HG03045 (cell line): ENCODE data around the gene ZNF652.
"Not testable (repeated sequence)": the region's sequence is repeated elsewhere in the genome, so short reads cannot be mapped to it uniquely, and the experiment has no call there.

Source experiments
- ATAC-seq: cut with Tn5 transposase; IDR thresholded peaks from one replicate; pipeline ENCODE4 v1.9.1; 2021; ENCODE audit warnings: mild to moderate bottlenecking, moderate library complexity; ENCODE audit not compliant: unreplicated experiment

The ZNF652 gene

GRCh38 chr17:49387498-49388289, 25.6 kb upstream of the ZNF652 start:
- no peak for ATAC-seq

DNA sequence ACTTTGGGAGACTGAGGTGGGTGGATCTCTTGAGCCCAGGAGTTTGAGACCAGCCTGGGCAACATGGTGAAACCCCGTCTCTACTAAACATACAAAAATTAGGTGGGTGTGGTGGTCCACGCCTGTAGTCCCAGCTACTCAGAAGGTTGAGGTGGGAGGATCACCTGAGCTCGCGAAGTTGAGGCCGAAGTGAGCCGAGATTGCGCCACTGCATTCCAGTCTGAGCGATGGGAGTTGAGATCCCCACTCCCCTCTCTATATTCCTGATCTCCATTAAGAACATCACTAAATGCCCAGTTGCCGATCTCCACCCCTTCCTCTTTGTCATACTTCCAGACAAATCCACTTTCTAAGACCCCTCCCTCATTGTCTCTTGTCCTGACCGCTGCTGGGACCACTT, 24.3 kb upstream of the ZNF652 start:
- ATAC-seq: no peak

GRCh38 chr17:49384951-49385350, 22.9 kb upstream of the ZNF652 start:
- ATAC-seq: no peak

DNA sequence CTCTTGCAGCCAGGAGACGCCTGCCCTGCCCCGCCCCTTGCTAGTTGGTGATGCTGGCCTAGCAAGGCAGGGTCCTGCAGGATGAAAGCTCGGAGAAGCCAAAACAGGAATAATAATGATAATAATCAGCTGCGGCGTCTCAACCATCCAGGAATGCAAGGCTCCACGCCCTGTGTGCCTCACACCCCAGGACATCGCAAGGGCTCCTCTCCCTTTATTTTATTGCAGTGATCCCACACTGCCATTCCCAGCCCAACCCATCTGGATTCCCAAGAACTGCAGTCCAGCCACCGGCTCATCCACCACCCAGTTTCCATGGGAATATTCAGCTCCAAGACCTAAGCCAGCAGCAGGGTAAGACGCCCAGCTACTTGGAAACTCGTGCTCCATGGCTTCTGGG, 21.0 kb upstream of the ZNF652 start:
- ATAC-seq: no peak

GRCh38 chr17:49382556-49382955, 20.5 kb upstream of the ZNF652 start:
- ATAC-seq: no peak

DNA sequence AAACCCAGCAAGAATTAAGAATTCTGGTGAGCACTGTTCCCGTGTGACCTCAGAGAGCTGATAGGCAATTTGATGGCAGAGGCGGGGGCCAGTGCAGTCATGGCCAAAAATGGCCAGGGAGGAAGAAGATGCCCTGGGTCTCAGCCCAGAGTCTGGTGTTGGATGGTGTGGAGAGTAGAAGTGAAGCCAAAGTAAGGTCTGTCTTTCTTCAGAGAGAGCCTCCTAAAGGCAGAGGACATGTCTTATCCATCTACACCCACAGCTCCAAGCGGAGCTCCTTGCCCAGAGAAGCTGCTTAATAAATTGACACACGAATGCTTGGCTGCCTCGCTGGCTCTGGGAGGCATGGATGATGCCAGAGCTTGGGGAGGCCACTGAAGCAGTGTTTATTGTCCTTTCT, 19.7 kb upstream of the ZNF652 start:
- no peak for ATAC-seq

- ATAC-seq: no peak
Observed at GRCh38 chr17:49381033-49381432, 19.0 kb upstream of the ZNF652 start.

DNA sequence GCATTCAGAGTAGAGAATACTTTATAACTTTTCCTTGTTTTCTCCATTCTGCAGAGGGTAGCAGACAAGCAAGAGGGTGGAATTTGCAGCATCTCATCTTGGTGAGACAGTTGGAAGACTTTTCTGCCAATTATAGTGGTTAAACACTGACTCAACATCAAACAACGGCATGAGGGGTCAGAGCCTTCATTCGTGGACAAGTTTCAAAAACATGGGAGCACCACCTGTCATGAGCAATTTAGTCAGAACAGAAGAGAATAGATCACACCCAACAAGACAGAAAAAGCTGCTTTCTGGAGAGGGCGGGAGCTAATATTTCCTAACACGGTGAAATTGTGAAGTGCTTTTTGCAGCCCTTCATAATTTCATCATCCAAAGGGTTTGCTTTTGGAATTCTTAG, 17.9 kb upstream of the ZNF652 start:
- no peak for ATAC-seq

- ATAC-seq: no peak
Observed at GRCh38 chr17:49378311-49378710, 16.3 kb upstream of the ZNF652 start.

DNA sequence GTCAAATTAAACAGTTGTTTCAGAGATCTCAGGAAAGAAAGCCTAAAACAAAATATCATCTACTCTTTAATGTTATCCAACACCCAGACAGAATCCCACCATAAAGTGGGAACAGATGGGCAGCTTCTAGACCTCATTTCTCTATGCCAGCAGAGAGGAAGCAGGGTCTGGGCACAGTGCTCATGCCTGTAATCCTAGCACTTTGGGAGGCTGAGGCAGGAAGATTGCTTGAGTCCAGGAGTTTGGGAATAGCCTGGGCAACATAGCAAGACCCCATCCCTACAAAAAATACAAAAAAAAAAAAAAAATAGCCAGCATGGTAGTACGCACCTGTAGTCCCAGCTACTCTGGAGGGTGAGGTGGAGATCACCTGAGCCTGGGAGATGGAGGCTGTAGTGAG, 13.5 kb upstream of the ZNF652 start:
- ATAC-seq: no peak

DNA sequence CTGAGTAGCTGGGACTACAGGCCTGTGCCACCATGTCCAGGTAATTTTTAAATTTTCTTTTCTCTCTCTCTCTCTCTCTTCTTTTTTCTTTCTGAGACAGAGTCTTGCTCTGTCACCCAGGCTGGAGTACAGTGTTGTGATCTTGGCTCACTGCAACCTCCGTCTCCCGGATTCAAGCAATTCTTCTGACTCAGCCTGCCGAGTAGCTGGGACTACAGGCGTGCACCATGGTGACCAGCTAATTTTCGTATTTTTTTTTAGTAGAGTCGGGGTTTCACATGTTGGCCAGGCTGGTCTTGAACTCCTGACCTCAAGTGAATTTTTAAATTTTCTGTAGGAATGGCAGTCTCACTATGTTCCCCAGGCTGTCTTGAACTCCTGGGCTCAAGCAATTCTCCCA, 11.1 kb upstream of the ZNF652 start:
- no peak for ATAC-seq

DNA sequence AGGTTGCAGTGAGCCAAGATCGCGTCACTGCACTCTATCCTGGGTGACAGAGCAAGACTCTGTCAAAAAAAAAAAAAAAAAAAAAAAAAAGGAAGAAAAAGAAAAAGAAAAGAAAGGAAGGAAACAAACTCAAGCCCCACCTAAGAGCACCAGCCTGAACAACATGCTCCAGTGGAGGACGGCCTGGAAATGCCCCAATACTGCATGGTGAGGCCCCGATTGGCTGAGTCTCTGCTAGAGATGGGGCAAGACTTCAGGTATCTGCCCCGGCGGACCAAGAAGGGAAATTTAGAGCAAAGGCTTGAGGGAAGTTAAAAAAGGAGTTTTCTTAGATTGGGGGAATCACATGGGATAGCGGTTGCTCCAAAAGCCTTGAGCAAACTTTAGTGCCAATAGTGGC, 10.4 kb upstream of the ZNF652 start:
- ATAC-seq: no peak

DNA sequence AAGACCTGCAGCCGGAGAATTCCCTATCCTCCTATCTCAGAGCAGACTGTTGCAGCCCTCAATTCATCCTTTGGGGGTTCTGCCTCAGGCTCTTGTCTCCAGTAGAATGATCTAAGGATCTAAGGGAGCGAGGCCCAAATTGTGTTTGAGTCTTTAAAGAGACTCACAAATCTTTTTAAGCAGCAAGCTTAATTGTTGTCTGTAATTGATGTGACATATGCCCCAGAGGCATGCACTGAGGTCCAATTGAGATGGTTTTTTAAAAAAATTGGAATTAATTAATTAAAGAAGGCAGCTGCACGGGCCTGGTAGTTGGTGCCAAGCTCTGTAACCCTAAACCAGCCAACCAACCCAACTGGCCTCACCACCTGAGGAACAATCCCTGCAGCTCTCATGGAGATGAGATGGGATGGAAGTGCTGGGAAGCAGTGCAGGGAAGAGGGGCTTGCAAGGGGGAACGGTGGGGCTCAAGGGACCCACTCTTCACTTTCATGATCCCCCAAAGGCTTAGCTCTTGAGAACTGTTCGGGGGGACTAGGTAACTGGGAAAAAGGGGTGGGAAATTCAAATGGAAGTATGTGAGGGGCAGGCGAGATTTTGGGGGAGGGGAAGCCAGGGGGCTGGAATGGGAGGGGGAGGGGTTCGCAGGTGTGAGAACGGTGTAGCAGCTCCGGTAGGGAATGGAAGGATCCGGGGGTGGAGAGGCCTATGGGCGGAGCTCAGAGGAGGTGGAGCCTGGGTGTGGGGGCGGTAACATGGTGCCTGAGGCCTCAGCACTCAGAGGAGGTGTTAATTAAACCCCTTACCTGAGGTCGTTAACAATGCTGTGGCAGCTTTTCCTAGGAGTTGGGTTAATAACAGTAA, 9.2 kb upstream of the ZNF652 start:
- no peak for ATAC-seq

- ATAC-seq: no peak
Observed at GRCh38 chr17:49369760-49370159, 7.7 kb upstream of the ZNF652 start.

- ATAC-seq: no peak
Observed at GRCh38 chr17:49369089-49369488, 7.0 kb upstream of the ZNF652 start.

GRCh38 chr17:49365667-49366066, 3.6 kb upstream of the ZNF652 start:
- no peak for ATAC-seq

- not testable (repeated sequence) for ATAC-seq
Observed at GRCh38 chr17:49365126-49365525, 3.1 kb upstream of the ZNF652 start.

DNA sequence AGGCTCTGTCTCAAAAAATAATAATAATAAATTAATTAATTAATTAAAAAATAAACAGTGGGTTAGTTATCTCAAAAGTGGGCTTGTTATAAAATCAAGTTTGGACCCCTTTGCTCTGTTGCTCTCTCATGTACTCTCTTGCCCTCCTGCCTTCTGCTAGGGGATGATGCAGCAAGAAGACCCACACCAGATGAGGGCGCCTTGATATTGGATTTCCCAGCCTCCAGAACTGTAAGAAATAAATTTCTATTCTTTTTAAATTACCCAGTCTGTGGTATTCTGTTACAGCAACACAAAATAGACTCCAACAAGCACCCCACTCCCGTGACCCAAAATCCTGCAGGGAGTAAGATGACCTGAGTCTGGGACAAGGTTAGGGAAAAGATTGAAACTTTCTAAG, 2.1 kb upstream of the ZNF652 start:
- ATAC-seq: no peak

DNA sequence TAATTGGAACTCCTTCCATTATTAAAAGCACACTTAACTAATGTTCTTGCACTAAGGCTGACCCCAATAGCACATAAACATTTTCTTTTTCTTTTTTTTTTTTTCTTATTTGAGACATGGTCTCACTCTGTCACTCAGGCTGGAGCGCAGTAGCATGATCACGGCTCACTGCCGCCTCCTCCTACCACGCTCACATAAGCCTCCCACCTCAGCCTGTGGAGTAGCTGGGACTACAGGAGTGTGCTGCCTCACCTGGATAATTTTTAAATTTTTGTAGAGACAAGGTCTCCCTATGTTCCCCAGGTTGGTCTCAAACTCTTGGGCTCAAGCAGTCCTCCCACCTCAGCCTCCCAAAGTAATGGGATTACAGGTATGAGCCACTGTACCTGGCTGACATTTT, 1.2 kb upstream of the ZNF652 start:
- ATAC-seq: no peak

- no peak for ATAC-seq
Observed at GRCh38 chr17:49362723-49363117, 670 bp upstream of the ZNF652 start.

DNA sequence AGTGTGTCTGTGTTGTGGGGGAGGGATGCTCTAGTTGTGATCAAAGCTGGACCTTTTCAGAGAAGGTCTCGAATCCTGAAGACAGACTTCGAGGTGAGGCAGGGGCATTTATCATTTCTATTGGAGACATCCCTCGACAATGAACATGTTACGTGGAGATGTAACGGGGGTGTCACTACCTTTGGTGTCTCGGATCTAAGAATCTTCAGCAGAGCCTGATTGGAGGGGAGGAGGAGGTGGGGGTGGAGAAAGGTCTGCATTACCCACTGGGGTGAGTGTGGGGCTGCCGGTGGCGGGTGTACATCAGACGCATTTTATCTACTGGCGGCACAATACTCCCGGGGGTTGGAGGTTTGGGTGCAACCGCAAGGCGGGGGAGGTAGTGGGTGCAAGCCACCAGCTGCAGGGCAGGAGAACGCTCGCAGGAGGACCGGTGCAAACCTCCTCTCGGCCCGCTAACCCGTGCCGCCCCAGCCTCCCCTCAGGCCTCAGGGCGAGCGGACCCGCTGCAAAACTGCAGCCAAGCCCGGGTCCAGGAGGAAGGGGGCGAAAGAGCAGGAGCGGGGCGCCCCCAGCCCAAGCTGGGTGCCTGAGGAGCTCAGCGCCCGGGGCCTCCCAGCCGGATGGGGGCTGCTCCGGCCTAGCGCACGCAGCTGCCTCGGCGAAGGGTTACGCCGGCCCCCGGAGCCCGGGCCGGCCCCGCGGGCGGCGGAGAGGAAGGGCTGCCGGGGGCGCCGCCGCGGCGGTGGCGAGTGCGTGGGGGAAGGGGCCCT, 735 bp downstream of the ZNF652 start:
- ATAC-seq: peak; percentile 24

DNA sequence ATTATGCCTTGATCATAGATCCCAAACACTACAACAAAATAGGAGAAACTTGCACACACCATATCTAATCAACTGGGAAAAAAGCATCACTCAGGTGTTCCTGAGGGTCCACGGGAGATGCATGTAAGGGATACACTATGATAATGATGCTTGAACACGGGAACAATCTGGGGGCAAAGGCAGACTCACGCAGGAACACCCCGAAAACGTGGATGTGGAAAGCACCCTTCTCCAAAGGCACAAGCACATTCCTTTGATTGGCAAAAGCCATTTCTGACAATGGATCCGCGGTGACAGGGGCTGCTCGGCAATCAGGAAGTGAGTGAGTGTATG, 1.3 kb downstream of the ZNF652 start:
- no peak for ATAC-seq
